Measurements from ENCODE around the gene CHURC1. TPM values are rescaled to one million over a fixed set of nuclear protein-coding genes. Genes with fewer than 3 reads are reported as not detected.

Gene CHURC1
- total and polyA plus RNA-seq, 2 of the 4 experiments (the other 2 are of a cell fraction) = 38.0 to 69.5 TPM

- Histone ChIP-seq H3K23ac (ENCODE audit: low read depth, low read length) (no peak overlapping the region), H2AK5ac (ENCODE audit: low read depth, low read length) (no peak overlapping the region), H3K14ac (replicated peaks; ENCODE audit: low read depth, low read length) (no peak overlapping the region), H4K20me1 (ENCODE audit: insufficient read depth, low read length) (peaks cover 13% of the 10 kb centered on the region), H3K9ac (ENCODE audit: low read depth, low read length) (no peak overlapping the region), H2BK120ac (ENCODE audit: low read depth, low read length) (no peak overlapping the region), H2AFZ (replicated peaks; ENCODE audit: low read length, poor library complexity) (no peak overlapping the region), H2BK20ac (ENCODE audit: low read depth, low read length) (no peak overlapping the region), H4K5ac (ENCODE audit: low read depth, low read length) (no peak overlapping the region), H3K56ac (ENCODE audit: extremely low read depth, insufficient read depth, low read length) (no peak overlapping the region), H4K8ac (ENCODE audit: low read depth in 2 of 2, low read length in 2 of 2) (no peak overlapping the region), H3K18ac (ENCODE audit: low read depth, low read length) (no peak overlapping the region), H3K9me1 (ENCODE audit: insufficient read depth, low read length) (peaks cover 5% of the 10 kb centered on the region; the same call in 1 of the 2 replicates), H2BK5ac (ENCODE audit: low read depth, low read length, poor library complexity, severe bottlenecking) (no peak overlapping the region), H3K4ac (ENCODE audit: low read depth, low read length) (no peak overlapping the region), H3K36me3 (ENCODE audit: control insufficient read depth, insufficient read depth, low read length) (peaks cover 12% of the 10 kb centered on the region), H3K4me2 (ENCODE audit: low read depth, low read length) (no peak overlapping the region), H2BK15ac (ENCODE audit: low read depth, low read length) (no peak overlapping the region), H2AK9ac (replicated peaks; ENCODE audit: low read depth, low read length, poor library complexity) (no peak overlapping the region), H3K79me1 (ENCODE audit: low read depth in 1 of 2, low read length in 2 of 2) (peaks cover 28 to 46% of the 10 kb centered on the region in 2 experiments), H3K4me3 (ENCODE audit: insufficient read depth, low read depth, low read length) (no peak overlapping the region), H3K27me3 (ENCODE audit: control insufficient read depth, insufficient read depth, low read length) (no peaks in the 10 kb centered on the region), H3K27ac (ENCODE audit: insufficient read depth, low read length) (no peak overlapping the region), H3K4me1 (ENCODE audit: control insufficient read depth, insufficient read depth, low read length) (peaks cover 6% of the 10 kb centered on the region), H3K9me3 (ENCODE audit: control insufficient read depth, insufficient read depth, low read length) (no peaks in the 10 kb centered on the region), H4K91ac (ENCODE audit: insufficient read depth, low read depth, low read length) (no peak overlapping the region)
- TF ChIP-seq MAZ (IDR thresholded peaks at IDR 0.05; ENCODE audit: borderline replicate concordance, low read depth, low read length) = no peak
- TF ChIP-seq BHLHE40 (IDR thresholded peaks at IDR 0.05; ENCODE audit: low read depth, low read length) = no peak
- TF ChIP-seq POLR2A (IDR thresholded peaks at IDR 0.05; ENCODE audit: low read depth, low read length) = no peak
- TF ChIP-seq MAFK (IDR thresholded peaks at IDR 0.05; ENCODE audit: low read depth, low read length) = no peak
- TF ChIP-seq CEBPB (IDR thresholded peaks at IDR 0.05; ENCODE audit: low read depth, low read length) = no peak
- no peak for TF ChIP-seq FOS (IDR thresholded peaks at IDR 0.05; ENCODE audit: low read depth, low read length)
- TF ChIP-seq RFX5 (IDR thresholded peaks at IDR 0.05; ENCODE audit: low read depth, low read length) = no peak
- no TSS peak for BruUV-seq (replicated peaks)
- dilution Hi-C loops (cut with HindIII; ENCODE audit: low sequenced_read_pairs, unreplicated experiment) = no loop called here
- ChIA-PET CTCF (no interaction called here), POLR2A (ENCODE audit: unreplicated experiment) (interaction anchor here (0.7 kb wide), 1 partner anchor 96 kb away, joined by 5 read pairs; no protein-coding TSS in a partner anchor)
- DNase-seq (no peak), ATAC-seq (ENCODE audit: low read depth) (no peak)
- WGBS, 2 experiments (ENCODE audit: extremely low coverage in 2 of 2, insufficient read length in 1 of 2) = no CpG with 5 or more reads among the region's 3 CpGs
- intact Hi-C loops (cut with micrococcal nuclease) = no loop called here
- in situ Hi-C loops (cut with MboI; ENCODE audit: low sequenced_read_pairs) = loop anchor here (25.0 kb wide), 1 partner anchor 386 kb away; the partner anchor contains the start of genes HSPA2 and PPP1R36
Measured at GRCh38 chr14:64923015-64923414, 8.8 kb downstream of the CHURC1 start.
